SK-N-SH treated with all-trans-retinoic acid at 6 μM for 48 hours (cell line): Measurements from ENCODE around the gene C11orf58.

Source experiments
- ATAC-seq: fragments of 200-7000 bp; cut with Tn5 transposase; 3 replicates; pipeline ENCODE4 v1.9.1; 2020; ENCODE audit warnings: mild to moderate bottlenecking, moderate library complexity
- ARNTL ChIP-seq: fragments of 450-650 bp; formaldehyde crosslinking; IDR thresholded peaks from 2 replicates; pipeline ENCODE4 v1.5.0; 2020; ENCODE audit warnings: low read depth, mild to moderate bottlenecking, moderate library complexity, borderline replicate concordance
- BACH2 ChIP-seq: fragments of 250-450 bp; sonication (Bioruptor Pico); IDR thresholded peaks from 2 replicates; pipeline ENCODE4 v1.9.0; 2021; ENCODE audit warnings: mild to moderate bottlenecking, borderline replicate concordance
- CSDC2 ChIP-seq: fragments of 250-450 bp; sonication (Bioruptor Pico); IDR thresholded peaks from 2 replicates; pipeline ENCODE4 v1.5.0; 2020; ENCODE audit warnings: mild to moderate bottlenecking, moderate library complexity
- ESRRG ChIP-seq: fragments of 250-450 bp; sonication (Bioruptor Pico); IDR thresholded peaks from 2 replicates; pipeline ENCODE4 v1.6.1; 2021; ENCODE audit warnings: mild to moderate bottlenecking
- GLIS3 ChIP-seq: fragments of 250-450 bp; sonication (Bioruptor Pico); IDR thresholded peaks from 2 replicates; pipeline ENCODE4 v1.5.0; 2020; ENCODE audit warnings: mild to moderate bottlenecking, moderate library complexity
- ISL1 ChIP-seq: fragments of 250-450 bp; sonication (Bioruptor Pico); IDR thresholded peaks from 2 replicates; pipeline ENCODE4 v2.1.2; 2022; ENCODE audit warnings: mild to moderate bottlenecking, moderate library complexity
- OSR1 ChIP-seq: fragments of 250-450 bp; sonication (Bioruptor Pico); IDR thresholded peaks from 2 replicates; pipeline ENCODE4 v1.8.0; 2022; ENCODE audit warnings: moderate library complexity, mild to moderate bottlenecking, inconsistent platforms
- RARB ChIP-seq: fragments of 250-450 bp; sonication (Bioruptor Pico); IDR thresholded peaks from 2 replicates; pipeline ENCODE4 v1.8.0; 2021; ENCODE audit warnings: mild to moderate bottlenecking, moderate library complexity
- SNAI2 ChIP-seq: fragments of 250-450 bp; sonication (Bioruptor Pico); IDR thresholded peaks from 2 replicates; pipeline ENCODE4 v1.5.0; 2020; ENCODE audit warnings: mild to moderate bottlenecking, moderate library complexity
- TCF4 ChIP-seq: fragments of 250-450 bp; sonication (Bioruptor Pico); IDR thresholded peaks from 2 replicates; pipeline ENCODE4 v1.8.0; 2021; ENCODE audit warnings: mild to moderate bottlenecking, moderate library complexity, borderline replicate concordance
- TOX ChIP-seq: fragments of 250-450 bp; sonication (Bioruptor Pico); IDR thresholded peaks from 2 replicates; pipeline ENCODE4 v1.8.0; 2021; ENCODE audit warnings: mild to moderate bottlenecking, moderate library complexity, borderline replicate concordance
- ZC3H10 ChIP-seq: fragments of 250-450 bp; sonication (Bioruptor Pico); IDR thresholded peaks from 2 replicates; pipeline ENCODE4 v1.5.1; 2021; ENCODE audit warnings: mild to moderate bottlenecking, moderate library complexity
- ZFP30 ChIP-seq: fragments of 450-650 bp; formaldehyde crosslinking; IDR thresholded peaks from 2 replicates; pipeline ENCODE4 v1.5.0; 2022; ENCODE audit warnings: mild to moderate bottlenecking, moderate library complexity
- ZNF565 ChIP-seq: fragments of 450-650 bp; formaldehyde crosslinking; conservative IDR thresholded peaks from 2 replicates; pipeline ENCODE4 v1.5.0; 2020; ENCODE audit warnings: low read depth, mild to moderate bottlenecking, moderate library complexity
- ZNF70 ChIP-seq: fragments of 450-650 bp; formaldehyde crosslinking; IDR thresholded peaks from 2 replicates; pipeline ENCODE4 v1.5.0; 2020; ENCODE audit warnings: mild to moderate bottlenecking, moderate library complexity
- TF ChIP-seq, protein P1 (sequence below): fragments of 250-450 bp; sonication (Bioruptor Pico); IDR thresholded peaks from 2 replicates; pipeline ENCODE4 v1.5.0; 2020; ENCODE audit warnings: mild to moderate bottlenecking, moderate library complexity
- TF ChIP-seq, protein P2 (sequence below): fragments of 250-450 bp; sonication (Bioruptor Pico); IDR thresholded peaks from 2 replicates; pipeline ENCODE4 v1.5.1; 2020; ENCODE audit warnings: low read depth, mild to moderate bottlenecking, moderate library complexity
- TF ChIP-seq, protein P3 (sequence below): fragments of 250-450 bp; sonication (Bioruptor Pico); IDR thresholded peaks from 2 replicates; pipeline ENCODE4 v1.8.0; 2021; ENCODE audit warnings: low read depth, mild to moderate bottlenecking, moderate library complexity, borderline replicate concordance
- TF ChIP-seq, protein P4 (sequence below): fragments of 250-450 bp; sonication (Bioruptor Pico); IDR thresholded peaks from 2 replicates; pipeline ENCODE4 v1.5.1; 2021; ENCODE audit warnings: mild to moderate bottlenecking, moderate library complexity
- TF ChIP-seq, protein P5 (sequence below): fragments of 250-450 bp; sonication (Bioruptor Pico); IDR thresholded peaks from 2 replicates; pipeline ENCODE4 v1.8.0; 2020; ENCODE audit warnings: mild to moderate bottlenecking, moderate library complexity, borderline replicate concordance

Gene C11orf58

DNA sequence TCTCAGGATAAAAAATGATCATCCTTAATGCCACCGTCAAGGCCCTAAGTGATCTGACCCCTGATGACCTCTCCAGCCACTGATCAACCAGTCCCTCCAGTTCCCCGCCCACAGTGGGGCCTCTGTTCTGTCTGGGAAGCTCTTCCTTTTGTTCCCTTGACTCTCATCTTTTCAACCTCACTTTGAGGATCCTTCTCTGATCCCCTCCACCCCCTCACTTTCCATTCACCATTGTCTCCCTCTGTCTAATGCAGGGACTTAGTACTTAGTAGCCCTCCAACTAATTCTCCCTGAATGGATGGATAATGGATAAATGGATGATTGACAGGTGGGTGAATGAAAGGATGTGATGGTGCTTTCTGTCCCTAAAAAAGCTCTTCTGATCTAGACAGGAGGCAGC, 45.6 kb downstream of the C11orf58 start (continued):
- TF ChIP-seq, protein P1, sequence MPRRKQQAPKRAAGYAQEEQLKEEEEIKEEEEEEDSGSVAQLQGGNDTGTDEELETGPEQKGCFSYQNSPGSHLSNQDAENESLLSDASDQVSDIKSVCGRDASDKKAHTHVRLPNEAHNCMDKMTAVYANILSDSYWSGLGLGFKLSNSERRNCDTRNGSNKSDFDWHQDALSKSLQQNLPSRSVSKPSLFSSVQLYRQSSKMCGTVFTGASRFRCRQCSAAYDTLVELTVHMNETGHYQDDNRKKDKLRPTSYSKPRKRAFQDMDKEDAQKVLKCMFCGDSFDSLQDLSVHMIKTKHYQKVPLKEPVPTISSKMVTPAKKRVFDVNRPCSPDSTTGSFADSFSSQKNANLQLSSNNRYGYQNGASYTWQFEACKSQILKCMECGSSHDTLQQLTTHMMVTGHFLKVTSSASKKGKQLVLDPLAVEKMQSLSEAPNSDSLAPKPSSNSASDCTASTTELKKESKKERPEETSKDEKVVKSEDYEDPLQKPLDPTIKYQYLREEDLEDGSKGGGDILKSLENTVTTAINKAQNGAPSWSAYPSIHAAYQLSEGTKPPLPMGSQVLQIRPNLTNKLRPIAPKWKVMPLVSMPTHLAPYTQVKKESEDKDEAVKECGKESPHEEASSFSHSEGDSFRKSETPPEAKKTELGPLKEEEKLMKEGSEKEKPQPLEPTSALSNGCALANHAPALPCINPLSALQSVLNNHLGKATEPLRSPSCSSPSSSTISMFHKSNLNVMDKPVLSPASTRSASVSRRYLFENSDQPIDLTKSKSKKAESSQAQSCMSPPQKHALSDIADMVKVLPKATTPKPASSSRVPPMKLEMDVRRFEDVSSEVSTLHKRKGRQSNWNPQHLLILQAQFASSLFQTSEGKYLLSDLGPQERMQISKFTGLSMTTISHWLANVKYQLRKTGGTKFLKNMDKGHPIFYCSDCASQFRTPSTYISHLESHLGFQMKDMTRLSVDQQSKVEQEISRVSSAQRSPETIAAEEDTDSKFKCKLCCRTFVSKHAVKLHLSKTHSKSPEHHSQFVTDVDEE: no peak
- TF ChIP-seq OSR1 (CRISPR knock-in tag): no peak
- no peak for TF ChIP-seq ZNF565
- TF ChIP-seq, protein P2, sequence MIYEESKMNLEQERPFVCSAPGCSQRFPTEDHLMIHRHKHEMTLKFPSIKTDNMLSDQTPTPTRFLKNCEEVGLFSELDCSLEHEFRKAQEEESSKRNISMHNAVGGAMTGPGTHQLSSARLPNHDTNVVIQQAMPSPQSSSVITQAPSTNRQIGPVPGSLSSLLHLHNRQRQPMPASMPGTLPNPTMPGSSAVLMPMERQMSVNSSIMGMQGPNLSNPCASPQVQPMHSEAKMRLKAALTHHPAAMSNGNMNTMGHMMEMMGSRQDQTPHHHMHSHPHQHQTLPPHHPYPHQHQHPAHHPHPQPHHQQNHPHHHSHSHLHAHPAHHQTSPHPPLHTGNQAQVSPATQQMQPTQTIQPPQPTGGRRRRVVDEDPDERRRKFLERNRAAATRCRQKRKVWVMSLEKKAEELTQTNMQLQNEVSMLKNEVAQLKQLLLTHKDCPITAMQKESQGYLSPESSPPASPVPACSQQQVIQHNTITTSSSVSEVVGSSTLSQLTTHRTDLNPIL (CRISPR knock-in tag): no peak
- no peak for TF ChIP-seq ESRRG (CRISPR knock-in tag)
- no peak for TF ChIP-seq ZFP30
- no peak for TF ChIP-seq RARB

DNA sequence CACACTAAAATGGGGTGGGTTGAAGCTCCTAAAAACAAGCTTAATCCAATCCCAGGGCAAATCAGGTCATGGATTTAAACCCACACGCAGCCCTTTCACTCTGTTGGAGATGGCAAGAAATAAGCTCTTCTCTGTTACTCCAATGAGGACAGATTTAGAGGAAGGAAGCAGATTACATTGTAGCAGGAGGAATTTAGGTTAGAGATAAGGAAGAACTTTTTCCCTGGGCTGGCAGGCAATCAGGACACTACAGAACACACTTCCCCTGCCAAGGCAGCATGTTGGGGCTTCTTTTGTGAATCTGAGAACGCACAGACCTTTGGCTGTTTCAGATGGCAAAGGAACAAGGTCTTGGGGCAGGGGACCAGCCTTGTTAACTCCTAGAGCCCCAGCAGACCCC, 46.2 kb downstream of the C11orf58 start:
- no peak for TF ChIP-seq OSR1 (CRISPR knock-in tag)
- TF ChIP-seq CSDC2: no peak
- TF ChIP-seq, all 23 proteins: peak for 0
- ATAC-seq: no peak

DNA sequence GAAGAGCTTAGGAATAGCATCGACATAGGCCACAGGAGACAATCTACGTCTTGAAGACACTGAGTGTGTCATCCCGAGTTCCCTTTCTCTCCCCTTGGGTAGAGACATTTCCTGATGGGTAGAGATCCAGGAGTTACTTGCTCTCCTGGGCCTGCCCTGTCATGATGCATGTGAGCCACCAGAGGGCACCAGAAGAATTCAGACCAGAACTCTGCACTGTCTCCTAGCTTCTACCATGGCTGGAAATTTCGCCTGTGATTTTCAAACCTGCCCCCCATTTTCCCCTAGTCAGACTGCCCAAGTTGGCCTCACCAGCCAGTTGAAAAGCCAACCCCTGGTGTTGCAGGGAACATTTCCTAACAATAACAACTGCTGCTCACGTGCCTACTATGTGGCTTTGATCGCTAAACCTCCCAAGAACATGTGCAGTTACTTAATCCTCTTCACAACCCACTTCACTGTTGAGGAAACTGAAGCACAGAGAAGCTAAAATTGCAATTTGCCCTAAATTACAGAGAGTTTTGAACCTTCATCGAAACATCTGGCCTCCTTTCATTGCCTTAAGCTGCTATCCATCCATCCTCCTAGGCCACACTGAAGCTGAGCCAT, 47.2 kb downstream of the C11orf58 start:
- no peak for TF ChIP-seq ZNF70 (CRISPR knock-in tag)
- TF ChIP-seq, protein P3, sequence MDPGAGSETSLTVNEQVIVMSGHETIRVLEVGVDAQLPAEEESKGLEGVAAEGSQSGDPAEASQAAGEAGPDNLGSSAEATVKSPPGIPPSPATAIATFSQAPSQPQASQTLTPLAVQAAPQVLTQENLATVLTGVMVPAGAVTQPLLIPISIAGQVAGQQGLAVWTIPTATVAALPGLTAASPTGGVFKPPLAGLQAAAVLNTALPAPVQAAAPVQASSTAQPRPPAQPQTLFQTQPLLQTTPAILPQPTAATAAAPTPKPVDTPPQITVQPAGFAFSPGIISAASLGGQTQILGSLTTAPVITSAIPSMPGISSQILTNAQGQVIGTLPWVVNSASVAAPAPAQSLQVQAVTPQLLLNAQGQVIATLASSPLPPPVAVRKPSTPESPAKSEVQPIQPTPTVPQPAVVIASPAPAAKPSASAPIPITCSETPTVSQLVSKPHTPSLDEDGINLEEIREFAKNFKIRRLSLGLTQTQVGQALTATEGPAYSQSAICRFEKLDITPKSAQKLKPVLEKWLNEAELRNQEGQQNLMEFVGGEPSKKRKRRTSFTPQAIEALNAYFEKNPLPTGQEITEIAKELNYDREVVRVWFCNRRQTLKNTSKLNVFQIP: no peak
- TF ChIP-seq, protein P4, sequence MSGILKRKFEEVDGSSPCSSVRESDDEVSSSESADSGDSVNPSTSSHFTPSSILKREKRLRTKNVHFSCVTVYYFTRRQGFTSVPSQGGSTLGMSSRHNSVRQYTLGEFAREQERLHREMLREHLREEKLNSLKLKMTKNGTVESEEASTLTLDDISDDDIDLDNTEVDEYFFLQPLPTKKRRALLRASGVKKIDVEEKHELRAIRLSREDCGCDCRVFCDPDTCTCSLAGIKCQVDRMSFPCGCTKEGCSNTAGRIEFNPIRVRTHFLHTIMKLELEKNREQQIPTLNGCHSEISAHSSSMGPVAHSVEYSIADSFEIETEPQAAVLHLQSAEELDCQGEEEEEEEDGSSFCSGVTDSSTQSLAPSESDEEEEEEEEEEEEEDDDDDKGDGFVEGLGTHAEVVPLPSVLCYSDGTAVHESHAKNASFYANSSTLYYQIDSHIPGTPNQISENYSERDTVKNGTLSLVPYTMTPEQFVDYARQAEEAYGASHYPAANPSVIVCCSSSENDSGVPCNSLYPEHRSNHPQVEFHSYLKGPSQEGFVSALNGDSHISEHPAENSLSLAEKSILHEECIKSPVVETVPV (CRISPR knock-in tag): no peak
- no peak for TF ChIP-seq TCF4 (CRISPR knock-in tag)
- TF ChIP-seq ZC3H10 (CRISPR knock-in tag): no peak
- TF ChIP-seq, protein P5, sequence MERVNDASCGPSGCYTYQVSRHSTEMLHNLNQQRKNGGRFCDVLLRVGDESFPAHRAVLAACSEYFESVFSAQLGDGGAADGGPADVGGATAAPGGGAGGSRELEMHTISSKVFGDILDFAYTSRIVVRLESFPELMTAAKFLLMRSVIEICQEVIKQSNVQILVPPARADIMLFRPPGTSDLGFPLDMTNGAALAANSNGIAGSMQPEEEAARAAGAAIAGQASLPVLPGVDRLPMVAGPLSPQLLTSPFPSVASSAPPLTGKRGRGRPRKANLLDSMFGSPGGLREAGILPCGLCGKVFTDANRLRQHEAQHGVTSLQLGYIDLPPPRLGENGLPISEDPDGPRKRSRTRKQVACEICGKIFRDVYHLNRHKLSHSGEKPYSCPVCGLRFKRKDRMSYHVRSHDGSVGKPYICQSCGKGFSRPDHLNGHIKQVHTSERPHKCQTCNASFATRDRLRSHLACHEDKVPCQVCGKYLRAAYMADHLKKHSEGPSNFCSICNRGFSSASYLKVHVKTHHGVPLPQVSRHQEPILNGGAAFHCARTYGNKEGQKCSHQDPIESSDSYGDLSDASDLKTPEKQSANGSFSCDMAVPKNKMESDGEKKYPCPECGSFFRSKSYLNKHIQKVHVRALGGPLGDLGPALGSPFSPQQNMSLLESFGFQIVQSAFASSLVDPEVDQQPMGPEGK (CRISPR knock-in tag): no peak
- TF ChIP-seq ZNF565: no peak
- peak; percentile 91 for ATAC-seq

DNA sequence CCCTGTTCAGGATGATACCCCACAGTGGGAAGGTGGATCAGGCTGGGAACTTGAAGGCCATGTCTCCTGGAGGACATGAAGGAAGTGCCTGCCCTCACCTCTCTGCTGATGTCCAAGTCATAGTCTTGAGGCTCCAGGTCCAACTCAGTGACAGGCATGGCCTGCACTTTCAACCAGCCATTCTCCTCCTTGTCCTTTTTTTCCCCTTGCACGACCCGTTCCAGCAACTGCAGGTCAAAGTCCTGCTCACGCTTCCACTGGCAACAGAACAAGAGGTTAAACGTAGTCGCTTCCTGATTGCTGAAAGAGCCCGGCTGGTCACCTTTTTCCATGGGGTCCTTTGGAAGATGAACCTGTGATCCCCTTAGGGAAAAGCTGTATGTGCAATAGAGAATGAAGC, 47.7 kb downstream of the C11orf58 start:
- TF ChIP-seq, protein P5 (CRISPR knock-in tag): no peak
- TF ChIP-seq TOX (no peak), ARNTL (no peak), GLIS3 (CRISPR knock-in tag) (no peak), ZFP30 (no peak), ZNF70 (CRISPR knock-in tag) (no peak), ISL1 (CRISPR knock-in tag) (no peak), RARB (no peak), BACH2 (CRISPR knock-in tag) (no peak), SNAI2 (no peak), ESRRG (CRISPR knock-in tag) (no peak), TCF4 (CRISPR knock-in tag) (no peak), OSR1 (CRISPR knock-in tag) (no peak)
- TF ChIP-seq, protein P4 (CRISPR knock-in tag): no peak
- TF ChIP-seq, protein P1: no peak
- TF ChIP-seq, all 23 proteins: peak for 0
- ATAC-seq: no peak
